ENCODE data around the gene SLC4A3. TPM values are rescaled to one million over a fixed set of nuclear protein-coding genes. Genes with fewer than 3 reads are reported as not detected.

SLC4A3 gene, protein sequence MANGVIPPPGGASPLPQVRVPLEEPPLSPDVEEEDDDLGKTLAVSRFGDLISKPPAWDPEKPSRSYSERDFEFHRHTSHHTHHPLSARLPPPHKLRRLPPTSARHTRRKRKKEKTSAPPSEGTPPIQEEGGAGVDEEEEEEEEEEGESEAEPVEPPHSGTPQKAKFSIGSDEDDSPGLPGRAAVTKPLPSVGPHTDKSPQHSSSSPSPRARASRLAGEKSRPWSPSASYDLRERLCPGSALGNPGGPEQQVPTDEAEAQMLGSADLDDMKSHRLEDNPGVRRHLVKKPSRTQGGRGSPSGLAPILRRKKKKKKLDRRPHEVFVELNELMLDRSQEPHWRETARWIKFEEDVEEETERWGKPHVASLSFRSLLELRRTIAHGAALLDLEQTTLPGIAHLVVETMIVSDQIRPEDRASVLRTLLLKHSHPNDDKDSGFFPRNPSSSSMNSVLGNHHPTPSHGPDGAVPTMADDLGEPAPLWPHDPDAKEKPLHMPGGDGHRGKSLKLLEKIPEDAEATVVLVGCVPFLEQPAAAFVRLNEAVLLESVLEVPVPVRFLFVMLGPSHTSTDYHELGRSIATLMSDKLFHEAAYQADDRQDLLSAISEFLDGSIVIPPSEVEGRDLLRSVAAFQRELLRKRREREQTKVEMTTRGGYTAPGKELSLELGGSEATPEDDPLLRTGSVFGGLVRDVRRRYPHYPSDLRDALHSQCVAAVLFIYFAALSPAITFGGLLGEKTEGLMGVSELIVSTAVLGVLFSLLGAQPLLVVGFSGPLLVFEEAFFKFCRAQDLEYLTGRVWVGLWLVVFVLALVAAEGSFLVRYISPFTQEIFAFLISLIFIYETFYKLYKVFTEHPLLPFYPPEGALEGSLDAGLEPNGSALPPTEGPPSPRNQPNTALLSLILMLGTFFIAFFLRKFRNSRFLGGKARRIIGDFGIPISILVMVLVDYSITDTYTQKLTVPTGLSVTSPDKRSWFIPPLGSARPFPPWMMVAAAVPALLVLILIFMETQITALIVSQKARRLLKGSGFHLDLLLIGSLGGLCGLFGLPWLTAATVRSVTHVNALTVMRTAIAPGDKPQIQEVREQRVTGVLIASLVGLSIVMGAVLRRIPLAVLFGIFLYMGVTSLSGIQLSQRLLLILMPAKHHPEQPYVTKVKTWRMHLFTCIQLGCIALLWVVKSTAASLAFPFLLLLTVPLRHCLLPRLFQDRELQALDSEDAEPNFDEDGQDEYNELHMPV
- total RNA-seq: 1 to 10 TPM in 1 of 2 donors, under 1 TPM in 1; 0.24 to 1.2 TPM
- long read RNA-seq: 0 reads

DNA sequence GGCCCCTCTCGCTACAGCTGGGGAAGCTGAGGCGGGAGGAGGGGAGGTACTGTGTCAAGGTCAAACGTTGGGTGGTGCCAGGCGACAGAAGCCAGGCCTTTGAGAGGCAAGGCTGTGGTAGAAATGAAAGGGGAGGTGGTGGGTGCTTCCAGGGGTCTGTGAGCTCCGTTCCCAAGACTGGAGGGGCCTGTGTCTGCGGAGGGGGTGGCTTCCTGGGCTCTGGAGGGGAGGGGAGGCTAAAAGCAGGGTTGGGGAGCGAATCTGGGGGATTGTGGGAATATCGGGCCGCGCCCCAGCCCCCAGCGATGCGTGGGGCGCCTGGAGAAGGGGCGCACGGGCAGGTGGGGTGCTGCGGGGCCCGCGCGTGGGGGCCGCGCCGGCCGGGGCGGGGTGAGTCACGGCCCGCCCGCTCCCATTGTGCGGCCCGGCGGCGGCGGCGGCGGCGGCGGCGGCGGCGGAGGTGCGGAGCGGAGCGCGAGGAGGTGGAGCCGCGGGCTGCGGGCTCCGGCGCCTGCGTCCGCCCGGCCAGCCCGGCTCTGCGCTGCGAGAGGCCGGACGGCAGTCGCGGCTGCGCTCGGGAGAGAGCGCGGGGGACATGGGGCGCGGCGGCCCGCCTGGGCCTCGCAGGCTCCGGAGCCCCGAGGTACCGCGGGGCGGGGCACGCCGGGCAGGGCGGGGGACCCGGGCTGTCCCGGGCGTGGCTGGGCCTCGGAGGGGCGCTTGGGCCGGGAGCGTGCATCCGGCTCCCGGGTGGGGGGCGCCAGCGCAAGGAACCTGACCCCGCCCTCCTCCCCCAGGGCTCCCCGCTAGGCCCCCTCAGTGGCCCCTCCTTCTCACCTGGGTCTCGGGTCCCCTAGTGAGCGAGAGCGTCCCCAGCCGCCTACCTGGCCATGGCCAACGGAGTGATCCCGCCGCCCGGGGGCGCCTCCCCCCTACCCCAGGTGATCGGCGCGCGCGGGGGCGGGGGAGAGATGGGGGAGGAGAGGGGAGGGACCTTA lies at the start of gene SLC4A3:
Gene SLC4A3, plus strand, starts transcription at position 528 of the 998 bp plus-strand sequence. Its CDS starts 363 bp downstream, at position 891.
- ATAC-seq (peak; percentile 69), DNase-seq (no peak)
- intact Hi-C loops (cut with DNase I, micrococcal nuclease): no loop called here

DNA sequence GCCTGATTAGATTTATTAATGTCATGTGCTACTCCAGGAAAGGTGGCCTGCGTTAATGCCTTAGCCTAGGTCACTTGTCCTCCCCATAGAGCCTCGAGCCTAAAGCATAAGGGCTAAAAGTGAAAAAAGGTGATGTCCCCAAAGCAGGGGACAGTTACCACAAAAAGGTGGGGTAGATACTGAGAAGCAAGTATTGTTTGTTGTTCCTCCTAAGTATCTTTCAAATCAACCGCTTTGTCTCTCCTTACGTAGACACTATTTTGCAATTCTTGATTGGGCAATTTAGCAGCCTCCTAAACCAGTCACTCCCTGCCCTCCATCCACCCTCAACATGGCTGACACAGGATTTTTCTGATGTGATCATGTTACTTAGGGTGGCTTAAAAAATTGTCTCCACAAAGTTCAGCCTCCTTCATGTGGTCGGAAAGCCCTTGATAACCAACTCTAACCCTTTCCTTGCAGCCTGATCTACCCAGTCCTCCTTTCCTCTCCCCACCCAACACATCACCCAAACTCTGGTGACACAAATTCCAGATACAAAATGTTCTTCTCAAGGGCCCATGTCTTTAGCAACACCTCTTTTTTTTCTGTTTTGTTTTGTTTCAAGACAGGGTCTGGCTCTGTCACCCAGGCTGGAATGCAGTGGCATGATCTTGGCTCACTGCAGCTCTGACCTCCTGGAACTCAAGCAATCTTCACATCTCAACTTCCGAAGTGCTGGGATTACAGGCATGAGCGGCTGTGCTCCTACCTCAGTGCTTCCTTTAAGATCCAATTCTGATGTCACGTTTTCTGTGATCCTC lies 48.4 kb upstream of the SLC4A3 start:
- DNase-seq (no peak), ATAC-seq (no peak)
- intact Hi-C loops (cut with DNase I, micrococcal nuclease): no loop called here

DNA sequence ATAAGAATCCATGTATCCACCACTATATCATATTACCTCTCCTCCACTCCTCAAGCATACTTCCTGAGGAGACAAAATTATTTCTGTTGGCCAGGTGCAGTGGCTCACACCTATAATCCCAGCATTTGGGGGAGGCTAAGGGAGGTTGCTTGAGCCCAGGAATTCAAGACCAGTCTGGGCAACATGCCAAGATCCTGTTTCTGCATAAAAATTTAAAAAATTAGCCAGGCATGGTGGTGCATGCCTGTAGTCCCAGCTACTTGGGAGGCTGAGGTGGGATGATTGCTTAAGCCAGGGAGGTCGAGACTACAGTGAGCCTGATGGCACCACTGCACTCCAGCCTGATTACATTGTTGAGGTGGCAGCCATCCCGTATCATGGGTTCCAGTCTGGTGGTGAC lies 46.1 kb upstream of the SLC4A3 start:
- intact Hi-C loops (cut with DNase I, micrococcal nuclease): no loop called here
- DNase-seq (no peak), ATAC-seq (no peak)

DNA sequence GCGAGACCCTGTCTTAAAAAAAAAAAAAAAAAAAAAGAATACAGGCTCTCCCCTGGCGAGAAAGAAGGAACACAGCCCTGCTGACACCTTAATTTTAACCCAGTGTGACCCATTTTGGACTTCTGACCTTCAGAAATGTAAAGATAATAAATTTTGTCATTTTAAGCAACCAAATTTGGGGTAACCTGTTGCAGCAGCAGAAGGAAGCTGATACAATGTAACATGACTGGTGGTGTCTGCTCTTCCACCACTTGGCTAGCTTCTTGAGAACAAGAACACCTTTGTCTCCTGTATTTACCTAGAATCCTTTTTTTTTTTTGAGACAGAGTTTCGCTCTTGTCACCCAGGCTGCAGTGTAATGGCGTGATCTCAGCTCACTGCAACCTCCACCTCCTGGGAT lies 36.3 kb upstream of the SLC4A3 start:
- ATAC-seq: no peak
- no peak for DNase-seq
- intact Hi-C loops (cut with DNase I, micrococcal nuclease): no loop called here

DNA sequence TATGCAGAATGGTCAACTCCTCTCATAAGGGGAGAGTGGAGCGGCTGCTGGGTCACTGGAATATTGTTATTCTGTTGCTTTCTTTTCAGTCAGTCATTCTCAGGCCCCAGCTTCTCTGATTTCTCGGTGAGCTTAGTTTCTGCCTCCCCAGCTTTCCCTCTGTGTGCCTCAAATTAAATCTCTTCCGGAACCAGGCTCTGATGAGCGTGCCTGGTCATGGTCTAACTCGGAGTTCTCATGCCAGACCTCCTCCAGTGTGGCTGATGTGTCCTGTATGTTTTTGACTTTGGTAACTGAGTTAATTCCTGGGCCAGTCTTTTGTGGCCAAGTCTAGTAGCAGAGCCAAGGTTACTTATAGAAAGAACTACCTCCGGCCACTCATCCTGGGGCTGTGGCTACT lies 34.7 kb upstream of the SLC4A3 start:
- ATAC-seq: no peak
- intact Hi-C loops (cut with DNase I, micrococcal nuclease): no loop called here
- no peak for DNase-seq

DNA sequence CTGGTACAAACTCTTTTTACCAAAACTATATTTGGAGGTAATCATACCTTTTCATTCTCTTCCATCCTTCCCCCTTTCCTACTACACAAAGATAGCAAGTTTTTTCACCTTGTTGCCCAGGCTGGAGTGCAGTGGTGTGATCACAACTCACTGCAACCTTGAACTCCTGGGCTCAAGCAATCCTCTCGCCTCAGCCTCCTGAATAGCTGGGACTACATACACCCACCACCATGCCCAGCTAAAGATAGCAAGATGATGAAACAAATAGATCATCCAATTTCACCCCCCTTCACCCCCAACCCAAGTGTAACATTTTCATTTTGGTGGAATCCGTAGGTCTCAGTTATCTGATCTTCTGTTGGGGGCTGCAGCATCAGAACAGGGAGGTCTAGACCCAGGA lies 34.3 kb upstream of the SLC4A3 start:
- no peak for ATAC-seq
- intact Hi-C loops (cut with DNase I, micrococcal nuclease): no loop called here
- no peak for DNase-seq

DNA sequence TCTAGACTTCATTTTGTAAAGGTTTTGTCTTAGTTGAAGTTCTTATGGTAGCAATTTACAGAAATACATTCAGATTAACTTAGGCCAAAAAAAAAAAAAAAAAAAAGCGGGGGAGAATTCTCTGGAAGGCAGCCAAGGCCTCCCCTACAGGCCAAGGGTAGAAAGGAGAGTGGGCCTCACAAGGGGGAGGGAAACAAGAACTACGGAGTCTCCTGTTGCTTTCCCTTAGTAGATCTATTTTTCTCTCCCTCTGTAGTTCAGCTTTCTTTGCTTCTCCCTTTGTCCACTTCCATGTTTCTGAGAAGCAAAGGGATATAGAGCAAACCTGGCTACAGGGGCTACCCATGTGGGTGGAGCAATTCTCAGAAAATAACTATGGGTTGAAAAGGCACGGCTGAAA lies 32.2 kb upstream of the SLC4A3 start:
- intact Hi-C loops (cut with DNase I, micrococcal nuclease): no loop called here
- DNase-seq: no peak
- ATAC-seq: no peak

DNA sequence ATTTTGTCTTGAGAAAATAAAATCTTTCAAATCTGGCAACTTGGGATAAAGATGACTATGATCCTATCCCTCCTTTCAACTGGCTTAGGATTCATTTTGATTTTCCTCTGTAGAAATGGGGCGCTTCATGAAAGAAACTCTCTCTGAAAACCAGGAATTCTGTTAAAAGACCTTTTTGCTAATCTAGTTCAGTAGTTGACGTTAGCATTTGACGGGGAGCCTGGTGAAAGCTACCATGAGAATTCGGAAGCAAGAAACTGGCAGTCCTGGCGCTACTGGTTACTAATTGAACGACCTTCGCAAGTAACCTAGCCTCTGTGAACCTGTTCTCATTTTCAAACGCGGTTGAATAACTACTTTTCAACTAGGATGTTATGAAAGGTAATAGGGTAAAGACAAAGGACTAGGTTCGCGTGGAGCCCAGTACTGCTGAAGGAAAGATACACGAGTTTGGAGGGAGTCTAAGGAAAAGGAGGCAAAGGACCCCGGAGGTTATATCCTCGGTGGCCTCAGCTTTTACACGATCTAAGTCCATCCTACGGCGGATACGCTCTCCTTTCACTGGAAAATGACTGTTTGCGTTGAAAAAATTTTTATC lies 30.4 kb upstream of the SLC4A3 start:
- ATAC-seq (peak; percentile 14), DNase-seq (no peak)
- intact Hi-C loops (cut with DNase I, micrococcal nuclease): no loop called here

DNA sequence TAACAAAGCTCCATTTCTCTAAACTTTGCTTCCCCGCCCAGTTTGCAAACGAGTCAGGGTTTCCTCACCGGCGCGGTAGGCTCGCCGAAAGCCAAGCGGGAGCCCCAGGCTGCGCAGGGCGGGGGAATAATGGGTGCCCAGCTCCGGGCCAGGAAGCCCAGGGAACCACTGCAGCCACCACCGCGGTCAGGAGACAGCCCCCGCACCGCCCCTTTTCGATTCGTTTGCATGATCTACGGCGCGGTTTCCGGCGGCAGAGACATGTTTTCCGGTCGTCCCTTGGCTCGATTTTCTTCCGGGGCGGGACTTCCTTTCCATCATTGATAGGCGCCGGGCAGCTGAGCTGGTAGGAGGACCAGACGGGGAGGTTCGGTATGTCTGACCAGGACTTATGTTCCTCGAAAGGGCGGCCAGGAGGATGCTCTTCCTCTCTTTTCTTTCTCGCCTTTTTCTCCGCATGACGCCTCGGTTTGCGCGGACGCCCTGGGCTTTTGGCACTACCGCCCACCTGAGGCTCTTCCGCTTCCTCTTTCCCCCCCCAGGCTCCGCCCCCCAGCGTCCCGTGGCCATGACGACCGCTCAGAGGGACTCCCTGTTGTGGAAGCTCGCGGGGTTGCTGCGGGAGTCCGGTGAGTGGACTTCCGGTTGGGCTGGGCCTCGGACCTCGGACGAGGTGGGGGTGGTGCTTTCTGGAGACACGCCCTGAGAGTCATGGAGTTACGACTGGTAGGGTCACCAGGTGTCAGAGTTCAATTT lies 29.7 kb upstream of the SLC4A3 start, which contains the start of gene STK11IP:
Gene STK11IP, plus strand, starts transcription at position 306 of the 756 bp plus-strand sequence. Its CDS starts 263 bp downstream, at position 569.
- intact Hi-C loops (cut with DNase I, micrococcal nuclease): no loop called here
- DNase-seq (peak; percentile 98 to 99), ATAC-seq (peak; percentile 96)

DNA sequence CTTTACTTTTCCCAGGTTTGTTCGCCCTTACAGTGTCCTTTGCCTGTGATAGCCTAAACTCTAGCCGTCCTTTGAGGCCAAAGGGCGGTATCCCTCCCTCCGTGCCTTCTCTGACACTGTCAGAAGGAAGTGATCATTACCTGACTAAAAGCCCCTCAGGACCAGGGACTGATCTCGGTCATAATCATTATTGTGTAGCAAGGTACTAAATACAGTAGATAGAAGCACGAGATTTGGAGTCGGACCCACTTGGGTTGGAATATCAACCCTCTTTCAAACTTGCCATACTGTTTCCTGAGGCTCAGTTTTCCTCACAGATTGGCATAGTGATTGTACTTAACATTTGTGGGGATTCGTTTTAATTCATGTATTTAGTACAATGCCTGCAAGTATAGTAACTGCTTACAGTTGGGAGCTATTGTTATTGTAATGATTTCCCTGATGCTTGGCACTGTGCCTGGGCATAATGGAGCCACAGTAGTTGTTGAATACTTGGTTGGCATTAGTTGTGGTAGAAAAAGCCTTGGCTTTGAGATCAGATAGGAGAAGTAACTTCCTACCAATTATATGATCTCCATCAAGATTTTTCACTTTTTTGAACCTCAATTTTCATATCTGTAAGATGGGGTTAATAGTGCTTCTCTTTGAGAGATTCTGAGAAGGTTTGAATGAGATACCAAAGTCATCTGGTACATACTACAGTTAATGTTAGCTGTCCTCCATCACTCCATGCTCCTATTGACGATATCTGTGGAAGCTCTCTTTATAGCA lies 28.9 kb upstream of the SLC4A3 start:
- DNase-seq: peak in 1 of 2 donors; percentile 26
- ATAC-seq: no peak
- intact Hi-C loops (cut with DNase I, micrococcal nuclease): no loop called here

DNA sequence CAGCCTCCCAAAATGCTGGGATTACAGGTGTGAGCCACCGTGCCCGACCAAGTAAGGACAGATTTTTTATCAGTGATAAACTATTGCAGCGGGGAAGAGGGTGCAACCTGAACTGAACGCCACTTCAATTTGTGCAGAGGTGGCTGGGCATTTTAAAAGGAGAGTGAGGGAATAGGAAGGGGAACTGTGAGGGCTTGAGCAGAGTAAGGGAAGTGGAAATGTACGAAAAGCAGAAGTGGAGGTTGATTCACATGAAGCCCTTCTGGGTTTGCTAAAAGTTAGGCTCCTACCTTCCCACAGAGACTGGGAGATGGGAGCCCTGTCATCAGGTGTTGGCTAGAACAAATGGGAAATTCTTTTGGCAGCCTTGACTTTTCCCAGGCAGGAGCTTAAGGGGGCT lies 23.7 kb upstream of the SLC4A3 start:
- intact Hi-C loops (cut with DNase I, micrococcal nuclease): no loop called here
- DNase-seq (no peak), ATAC-seq (no peak)

DNA sequence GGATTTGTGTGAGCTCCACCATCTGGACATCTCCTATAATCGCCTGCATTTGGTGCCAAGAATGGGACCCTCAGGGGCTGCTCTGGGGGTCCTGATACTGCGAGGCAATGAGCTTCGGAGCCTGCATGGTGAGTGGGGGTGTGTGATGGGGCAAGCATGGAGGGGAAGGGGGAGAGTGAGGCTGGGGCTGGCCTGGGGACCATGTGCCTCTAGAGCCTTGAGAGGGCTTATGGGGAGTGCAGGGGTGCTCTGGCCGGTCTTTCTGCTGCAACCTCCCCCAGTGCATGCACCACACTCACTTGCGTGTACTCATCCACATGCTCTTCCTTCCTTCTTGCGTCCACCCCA lies 21.8 kb upstream of the SLC4A3 start:
- no peak for ATAC-seq
- intact Hi-C loops (cut with DNase I, micrococcal nuclease): no loop called here
- no peak for DNase-seq

DNA sequence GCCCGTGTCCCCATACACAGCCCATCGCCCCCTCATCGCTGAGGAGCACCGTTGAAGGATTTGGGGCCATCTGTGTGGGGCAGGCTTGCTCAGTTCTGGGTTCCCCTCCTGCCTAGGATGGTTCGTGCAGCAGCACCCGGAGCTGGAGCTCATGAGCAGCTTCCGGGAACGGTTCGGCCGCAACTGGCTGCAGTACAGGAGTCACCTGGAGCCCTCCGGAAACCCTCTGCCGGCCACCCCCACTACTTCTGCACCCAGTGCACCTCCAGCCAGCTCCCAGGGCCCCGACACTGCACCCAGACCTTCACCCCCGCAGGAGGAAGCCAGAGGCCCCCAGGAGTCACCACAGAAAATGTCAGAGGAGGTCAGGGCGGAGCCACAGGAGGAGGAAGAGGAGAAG lies 19.5 kb upstream of the SLC4A3 start:
- ATAC-seq: no peak
- intact Hi-C loops (cut with DNase I, micrococcal nuclease): no loop called here
- DNase-seq: no peak

DNA sequence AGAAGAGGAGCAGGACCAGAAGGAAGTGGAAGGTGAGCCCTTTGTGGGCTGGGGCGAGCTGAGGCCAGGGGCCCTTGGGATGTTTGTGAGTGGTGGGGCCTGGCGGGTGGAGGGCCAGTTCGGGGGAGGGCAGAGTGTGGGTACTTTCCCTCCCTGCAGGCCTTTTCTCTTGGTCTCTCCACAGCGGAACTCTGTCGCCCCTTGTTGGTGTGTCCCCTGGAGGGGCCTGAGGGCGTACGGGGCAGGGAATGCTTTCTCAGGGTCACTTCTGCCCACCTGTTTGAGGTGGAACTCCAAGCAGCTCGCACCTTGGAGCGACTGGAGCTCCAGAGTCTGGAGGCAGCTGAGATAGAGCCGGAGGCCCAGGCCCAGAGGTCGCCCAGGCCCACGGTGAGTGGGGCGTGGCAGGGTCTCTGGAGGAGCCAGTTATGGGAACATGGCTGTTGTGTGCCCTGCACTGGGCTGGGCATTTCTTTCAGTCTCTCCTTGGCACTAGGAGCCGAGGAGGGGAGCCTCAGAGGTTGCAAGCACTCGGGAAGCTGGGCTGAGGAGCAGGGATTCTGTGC lies 18.9 kb upstream of the SLC4A3 start:
- DNase-seq (no peak), ATAC-seq (no peak)
- intact Hi-C loops (cut with DNase I, micrococcal nuclease): no loop called here

DNA sequence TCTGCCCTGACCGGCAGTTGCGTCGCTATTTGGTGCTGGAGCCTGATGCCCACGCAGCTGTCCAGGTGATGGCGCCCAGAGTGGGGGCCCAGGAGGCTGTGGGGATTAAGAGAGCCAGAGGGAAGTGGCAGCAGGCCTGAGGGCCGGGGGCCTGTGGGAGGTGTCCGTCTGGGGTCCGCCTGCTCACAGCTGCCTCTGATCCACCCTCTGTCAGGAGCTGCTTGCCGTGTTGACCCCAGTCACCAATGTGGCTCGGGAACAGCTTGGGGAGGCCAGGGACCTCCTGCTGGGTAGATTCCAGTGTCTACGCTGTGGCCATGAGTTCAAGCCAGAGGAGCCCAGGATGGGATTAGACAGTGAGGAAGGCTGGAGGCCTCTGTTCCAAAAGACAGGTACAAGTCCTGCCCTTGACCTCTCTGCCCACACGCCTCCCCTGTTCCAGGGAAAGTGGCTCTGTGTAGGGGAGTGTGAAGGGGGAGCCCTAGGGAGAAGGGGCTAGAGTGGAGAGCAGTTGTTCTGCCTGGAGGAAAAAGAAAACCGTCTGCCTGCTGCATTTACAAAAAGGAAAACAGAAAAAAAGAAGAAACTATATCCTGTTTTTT lies 18.2 kb upstream of the SLC4A3 start:
- DNase-seq (no peak), ATAC-seq (no peak)
- intact Hi-C loops (cut with DNase I, micrococcal nuclease): no loop called here
